GM18517 (cell line): ENCODE measurements around the gene RIBC2.
"Not testable (repeated sequence)": the region's sequence is repeated elsewhere in the genome, so short reads cannot be mapped to it uniquely, and the experiment has no call there.

Source experiments
- ATAC-seq: cut with Tn5 transposase; IDR thresholded peaks from one replicate; pipeline ENCODE4 v1.9.1; 2021; ENCODE audit warnings: mild to moderate bottlenecking, moderate library complexity; ENCODE audit not compliant: unreplicated experiment

RIBC2 gene

DNA sequence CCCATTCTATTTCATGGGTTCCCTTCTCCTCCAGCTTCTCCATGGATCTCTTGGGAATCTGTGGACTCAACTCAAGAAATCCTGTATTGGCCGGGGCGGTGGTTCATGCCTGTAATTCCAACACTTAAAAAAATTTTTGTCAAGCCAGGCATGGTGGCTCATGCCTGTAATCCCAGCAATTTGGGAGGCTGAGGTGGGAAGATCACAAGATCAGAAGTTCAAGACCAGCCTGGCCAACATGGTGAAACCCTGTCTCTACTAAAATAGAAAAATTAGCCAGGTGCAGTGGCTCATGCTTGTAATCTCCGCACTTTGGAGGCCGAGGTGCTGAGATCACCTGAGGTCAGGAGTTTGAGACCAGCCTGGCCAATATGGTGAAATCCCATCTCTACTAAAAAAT, 34.1 kb downstream of the RIBC2 start:
- ATAC-seq = not testable (repeated sequence)

DNA sequence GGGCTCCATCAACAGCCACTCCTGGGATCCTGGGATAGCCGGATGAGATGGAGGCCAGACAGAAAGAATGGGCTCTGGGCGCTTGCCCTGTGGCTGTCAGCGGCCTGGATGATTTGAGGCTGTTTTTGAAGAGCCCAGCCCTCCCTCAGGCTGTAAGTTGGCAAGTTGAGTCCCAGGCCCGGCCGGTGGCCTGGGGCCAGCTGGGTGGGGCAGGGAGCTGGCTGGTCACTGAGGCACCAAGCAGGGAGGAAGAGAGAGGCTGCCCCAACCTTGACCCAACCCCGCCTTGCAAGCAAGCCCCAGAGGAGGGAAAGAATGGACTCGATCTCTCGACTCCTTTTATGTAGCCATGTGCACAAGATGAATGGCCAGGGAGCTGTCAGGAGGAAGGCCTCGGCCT, 34.9 kb downstream of the RIBC2 start:
- no peak for ATAC-seq

DNA sequence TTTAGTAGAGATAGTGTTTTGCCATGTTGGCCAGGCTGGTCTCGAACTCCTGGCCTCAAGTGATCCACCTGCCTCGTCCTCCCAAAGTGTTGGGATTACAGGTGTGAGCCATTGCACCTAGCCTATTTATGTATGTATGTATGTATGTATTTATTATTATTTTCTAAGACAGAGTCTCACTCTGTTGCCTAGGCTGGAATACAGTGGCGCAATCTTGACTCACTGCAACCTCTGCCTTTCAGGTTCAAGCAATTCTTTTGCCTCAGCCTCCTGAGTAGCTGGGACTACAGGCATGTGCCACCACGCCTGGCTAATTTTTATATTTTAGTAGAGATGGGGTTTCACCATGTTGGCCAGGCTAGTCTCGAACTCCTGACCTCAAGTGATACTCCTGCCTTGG, 35.9 kb downstream of the RIBC2 start:
- not testable (repeated sequence) for ATAC-seq

DNA sequence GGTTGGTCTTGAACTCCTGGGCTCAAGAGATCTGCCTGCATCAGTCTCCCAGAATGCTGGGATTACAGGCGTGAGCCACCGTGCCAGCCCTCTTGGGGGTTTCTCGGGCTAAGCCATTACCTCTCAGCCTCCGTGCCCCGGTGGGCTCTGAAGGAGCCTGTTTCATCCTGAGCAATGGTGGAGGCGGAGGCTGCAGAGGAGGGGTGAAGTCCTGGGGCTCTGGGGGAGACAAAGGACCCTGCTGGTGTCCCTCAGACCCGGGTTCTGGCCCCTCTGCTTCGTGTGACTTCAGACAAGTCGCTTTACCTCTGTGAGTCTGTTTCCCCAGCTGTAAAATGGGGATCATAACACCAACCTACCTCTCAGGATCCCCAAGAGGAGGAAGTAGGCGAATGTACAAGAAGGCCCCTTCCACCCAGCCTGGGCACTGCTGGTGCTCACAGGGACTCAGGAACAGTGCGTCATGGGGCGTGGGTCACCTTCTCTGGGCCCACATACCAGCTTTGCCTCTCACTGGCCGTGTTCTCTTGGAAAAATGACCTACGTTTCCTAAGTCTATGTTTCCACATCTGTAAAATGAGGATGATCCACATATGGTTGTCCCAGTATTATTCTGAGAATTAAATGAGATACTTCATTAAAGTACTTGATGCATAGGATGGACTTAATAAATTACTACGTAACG, 36.8 kb downstream of the RIBC2 start:
- no peak for ATAC-seq

DNA sequence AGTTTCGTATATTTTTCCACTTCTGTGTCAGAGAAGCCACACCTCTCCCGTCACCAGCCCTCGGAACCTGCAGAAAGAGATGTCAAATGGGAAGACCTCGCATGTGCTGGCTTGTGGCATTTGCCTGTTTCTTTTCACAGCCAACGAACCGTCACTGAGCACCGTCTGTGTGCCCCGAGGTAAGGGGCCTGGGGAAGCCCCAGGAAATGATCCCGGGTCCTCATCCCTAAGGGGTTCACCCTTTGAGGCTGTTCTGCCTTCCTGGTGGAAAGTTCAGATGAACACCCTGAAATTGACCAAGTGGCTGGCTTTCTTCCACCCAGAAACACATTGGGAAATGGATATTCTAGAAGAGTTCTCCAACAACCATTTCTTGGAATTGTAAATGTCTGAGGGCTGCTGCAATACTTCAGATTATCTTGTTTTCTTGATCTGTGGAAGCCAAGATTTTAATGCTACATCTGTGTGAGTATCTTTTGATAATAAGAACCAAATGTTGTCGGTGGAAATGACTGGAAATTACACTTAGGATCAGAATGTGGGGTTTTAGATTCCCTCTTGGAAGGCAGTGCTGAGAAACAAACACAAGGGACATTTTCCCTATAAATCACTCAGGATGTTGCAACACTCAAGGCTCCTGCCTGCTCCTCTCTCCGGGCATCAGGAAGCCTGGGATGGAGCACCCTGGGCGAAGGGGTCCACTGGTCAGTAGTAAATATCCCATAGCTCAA, 37.6 kb downstream of the RIBC2 start:
- no peak for ATAC-seq

DNA sequence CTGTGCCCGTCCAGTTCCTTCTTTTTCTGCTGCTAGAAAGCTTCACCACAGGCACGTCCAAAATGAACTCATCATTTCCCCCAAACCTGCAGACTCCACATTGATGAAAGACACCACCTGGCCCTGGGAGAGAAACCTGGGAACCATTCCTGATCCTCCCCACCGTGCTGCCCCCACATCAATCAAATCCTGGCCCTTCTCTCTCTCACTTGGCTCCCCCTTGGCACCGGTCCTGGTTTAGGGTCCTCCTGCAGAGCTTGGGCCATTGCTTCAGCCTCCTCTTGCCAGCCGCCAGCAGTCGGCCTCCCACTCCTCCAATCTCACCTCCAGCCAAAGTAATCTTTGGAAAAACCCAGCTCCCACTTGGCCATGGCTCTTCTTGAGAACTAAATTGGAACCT, 38.5 kb downstream of the RIBC2 start:
- ATAC-seq = no peak

DNA sequence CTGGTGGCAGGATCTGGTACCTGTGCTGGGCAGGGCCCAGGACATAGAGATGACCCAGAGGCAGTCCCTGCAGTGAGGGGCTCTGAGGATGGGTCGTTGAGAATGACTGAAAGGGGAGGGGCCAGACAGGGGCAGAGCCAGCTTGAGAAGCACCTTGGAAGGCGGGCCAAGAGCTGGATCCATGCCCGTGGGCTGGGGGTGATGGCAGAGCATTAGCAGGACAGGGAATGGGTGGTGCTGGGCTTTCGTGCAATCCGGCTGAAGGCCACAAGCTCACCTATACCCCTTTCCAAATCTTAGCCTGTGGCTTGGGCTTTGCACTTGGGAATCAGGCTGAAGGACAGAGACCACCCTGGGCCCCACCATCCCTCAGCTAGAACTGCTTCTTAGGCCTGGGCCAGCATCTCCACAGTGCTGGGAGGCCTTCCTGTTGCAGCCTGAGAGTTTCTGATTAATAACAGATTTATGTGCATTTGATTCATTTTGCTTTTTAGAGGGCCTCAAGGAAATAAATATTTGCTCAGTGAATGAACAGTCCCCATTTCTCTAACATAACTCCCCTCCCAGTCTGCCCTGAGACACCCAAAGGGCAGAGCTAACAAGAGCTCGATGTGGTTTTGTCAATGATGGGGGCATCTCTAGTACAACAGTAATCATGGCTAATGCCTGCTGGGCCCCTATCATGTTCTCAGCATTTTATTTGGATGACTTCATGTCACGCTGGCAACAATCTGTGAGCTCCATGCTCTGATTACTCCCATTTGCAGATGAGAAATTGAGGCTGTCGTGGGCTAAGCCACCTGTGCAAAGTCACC, 39.3 kb downstream of the RIBC2 start:
- no peak for ATAC-seq

DNA sequence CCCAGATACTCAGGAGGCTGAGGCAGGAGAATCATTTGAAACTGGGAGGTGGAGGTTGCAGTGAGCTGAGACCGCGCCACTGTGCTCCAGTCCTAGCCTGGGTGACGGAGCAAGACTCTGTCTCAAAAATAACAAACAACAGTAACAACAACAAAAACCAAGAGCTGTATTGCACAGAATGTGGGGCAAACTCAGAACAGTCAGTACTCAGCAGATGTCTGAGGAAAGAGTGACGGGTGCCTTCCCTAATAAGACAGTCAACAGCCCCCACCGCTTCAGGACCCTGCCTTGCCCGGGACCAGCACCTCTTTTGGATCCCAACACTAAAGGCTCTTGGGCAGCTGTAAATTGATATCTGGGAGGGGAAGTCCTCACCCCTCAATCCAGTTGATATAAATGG, 40.3 kb downstream of the RIBC2 start:
- ATAC-seq = no peak

DNA sequence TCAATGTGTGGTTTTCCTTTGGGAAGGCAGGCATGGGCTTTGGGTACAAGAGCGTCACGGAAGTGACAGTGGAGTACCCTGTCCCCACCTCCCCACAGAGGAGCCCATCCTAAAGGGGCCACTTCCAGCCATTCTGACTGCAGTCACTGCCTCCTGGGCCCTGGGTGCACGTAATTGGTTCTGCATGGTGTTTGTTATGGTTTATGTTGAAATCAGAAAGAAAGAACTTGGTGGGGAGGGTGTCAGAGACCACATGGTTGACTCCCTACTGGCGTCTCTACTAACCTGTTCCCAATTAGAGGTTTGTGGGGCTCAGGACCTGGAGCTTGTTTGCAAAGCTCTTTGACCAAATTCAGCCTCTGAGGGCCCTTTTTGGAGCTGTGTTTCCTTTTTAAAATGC, 40.8 kb downstream of the RIBC2 start:
- no peak for ATAC-seq

DNA sequence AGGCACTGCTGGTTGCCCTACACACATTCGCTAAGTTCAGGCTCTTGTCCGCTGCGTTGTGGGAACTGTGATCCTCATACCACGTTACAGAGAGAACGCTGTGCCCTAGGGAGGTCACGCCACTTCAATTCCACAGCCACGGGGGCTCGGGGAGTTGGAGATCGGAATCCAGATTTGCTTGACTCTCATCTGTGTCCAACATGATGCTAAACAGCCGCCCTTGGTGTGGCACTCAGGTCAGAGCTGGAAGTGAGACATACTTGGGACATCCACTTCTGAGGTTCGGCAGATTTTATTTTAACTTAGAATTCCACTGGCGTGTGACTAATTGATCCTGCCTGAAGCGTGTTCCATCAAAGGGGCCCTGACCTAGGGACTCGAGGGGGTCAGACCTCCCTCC, 41.7 kb downstream of the RIBC2 start:
- no peak for ATAC-seq

DNA sequence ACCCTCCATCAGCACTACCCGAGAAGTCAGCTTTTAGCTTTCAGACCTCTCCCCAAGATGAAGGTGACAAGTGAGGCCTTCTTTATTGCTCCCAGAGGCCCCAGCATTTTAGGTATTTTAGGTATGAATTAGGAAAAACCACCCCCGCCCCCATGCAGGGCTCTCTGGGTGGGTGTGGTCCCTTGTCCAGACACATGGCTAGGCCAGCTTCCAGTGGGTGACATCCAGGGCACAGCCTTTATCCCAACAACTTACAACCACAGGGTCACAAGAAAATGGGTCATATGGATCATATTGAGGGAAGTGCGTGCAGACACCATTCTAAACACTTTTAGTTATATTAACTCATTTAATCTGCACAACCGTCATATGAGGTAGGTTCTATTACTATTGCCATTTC, 42.1 kb downstream of the RIBC2 start:
- no peak for ATAC-seq

DNA sequence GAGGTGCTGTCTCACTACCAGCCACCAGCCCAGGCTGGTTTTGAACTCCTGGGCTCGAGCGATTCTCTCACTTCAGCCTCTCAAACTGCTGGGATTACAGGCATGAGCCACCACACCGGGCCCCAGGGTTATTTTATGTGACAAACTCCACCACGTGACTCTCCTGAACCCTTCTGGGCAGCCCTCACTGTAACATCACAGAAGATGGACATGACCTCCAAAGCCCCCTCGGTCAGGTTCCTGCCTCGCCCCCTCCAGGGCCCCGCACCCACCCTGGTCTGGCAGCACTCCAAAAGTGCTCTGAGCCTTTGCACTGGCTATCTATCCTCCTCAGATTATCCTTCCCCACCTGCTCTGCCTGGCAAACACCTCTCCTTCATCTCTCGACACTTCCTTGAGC, 43.3 kb downstream of the RIBC2 start:
- no peak for ATAC-seq

DNA sequence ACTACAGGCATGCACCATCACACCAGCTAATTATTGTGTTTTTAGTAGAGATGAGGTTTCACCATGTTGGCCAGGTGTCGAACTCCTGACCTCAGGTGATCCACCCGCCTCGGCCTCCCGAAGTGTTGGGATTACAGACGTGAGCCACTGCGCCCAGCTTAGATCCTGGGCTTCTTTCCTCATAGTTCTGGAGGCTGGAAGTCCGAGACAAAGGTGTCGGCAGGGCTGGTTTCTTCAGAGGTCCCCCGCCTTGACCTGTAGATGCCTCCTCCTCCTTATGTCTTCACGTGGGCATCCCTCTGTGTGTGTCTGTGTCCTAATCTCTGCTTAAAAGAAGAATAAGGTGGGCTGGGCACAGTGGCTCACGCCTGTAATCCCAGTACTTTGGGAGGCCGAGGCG, 45.0 kb downstream of the RIBC2 start:
- ATAC-seq = no peak

DNA sequence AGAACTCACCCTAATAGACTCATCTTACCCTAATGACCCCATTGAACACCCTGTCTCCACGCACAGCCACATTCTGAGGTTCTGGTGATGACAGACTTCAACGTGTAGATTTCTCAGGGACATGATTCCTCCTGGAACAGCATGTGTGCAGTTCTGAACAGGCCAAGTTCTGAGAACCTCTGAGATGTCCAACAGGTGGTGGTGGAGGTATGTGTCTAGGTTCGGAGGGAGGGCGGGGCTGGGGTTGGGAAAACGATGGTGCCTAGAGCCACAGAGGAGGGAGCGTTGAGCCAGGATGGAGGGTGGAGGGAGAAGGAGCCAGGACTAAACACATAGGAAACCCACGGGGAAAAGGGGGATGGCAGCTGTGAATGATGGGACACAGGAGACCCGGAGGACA, 45.7 kb downstream of the RIBC2 start:
- no peak for ATAC-seq

DNA sequence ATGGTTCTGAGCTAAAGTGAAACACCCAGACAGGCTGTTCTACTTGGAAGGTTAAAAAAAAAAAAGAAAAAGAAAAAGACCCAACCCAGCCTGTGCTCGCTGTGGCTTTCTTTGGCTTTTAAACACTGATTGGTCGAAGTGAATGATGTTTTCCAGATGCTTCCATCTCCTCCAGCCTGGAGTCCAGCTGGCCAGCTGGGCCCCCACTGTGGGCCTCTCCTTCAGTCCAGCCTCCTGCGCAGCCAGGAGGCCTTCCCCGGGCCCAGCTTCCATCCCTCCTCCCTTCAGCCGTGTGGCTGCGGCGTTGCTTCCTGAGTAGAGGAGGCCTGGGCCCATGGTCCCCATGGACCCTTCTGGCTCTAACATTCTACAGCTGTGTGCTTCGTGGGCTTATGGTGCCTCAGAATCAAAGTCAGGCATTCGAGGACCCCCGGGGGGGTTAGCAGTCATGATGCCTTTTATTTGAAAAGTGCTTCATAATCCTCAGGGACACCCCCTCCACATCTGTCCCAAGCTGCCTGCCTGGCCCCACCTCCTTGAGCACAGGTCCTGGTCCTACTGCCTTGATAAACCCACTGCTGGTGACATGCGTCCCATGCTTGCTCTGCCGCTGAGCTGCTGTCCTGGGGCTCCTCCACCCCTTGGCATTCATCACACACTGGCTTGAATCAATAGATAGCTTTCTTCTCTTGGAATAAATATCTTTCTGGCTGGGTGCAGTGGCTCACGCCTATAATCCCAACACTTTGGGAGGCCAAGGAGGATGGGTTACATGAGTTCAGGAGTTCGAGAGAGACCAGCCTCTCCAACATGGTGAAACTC, 47.0 kb downstream of the RIBC2 start:
- no peak for ATAC-seq

DNA sequence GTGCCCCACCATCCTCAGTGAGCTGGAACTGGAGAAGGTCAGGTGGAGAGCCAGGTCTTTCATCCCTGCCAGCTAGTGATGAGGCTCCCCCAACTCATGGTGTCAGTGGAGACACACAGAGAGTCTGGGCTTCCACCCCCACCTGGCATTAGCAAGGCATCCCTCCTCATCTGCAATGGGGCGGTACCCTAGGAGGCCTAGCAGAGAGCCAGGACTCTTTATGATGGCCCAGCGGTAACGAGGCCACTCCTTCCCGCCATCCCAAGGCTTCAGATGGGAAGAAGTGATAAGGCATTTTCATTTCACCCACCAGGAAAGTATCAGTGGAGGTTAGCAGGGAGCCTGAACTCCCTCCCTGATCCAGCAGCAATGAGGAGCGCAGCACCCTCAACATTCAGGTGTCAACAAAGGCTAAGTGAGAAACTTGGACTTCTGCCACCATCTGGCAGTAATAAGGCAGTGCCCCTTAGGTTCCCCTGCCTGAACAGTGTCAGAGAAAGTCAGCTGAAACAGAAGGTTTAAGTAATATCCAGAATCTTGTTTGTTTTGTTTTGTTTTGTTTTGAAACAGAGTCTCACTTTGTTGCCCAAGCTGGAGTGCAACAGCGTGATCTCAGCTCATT, 48.7 kb downstream of the RIBC2 start:
- ATAC-seq = no peak

DNA sequence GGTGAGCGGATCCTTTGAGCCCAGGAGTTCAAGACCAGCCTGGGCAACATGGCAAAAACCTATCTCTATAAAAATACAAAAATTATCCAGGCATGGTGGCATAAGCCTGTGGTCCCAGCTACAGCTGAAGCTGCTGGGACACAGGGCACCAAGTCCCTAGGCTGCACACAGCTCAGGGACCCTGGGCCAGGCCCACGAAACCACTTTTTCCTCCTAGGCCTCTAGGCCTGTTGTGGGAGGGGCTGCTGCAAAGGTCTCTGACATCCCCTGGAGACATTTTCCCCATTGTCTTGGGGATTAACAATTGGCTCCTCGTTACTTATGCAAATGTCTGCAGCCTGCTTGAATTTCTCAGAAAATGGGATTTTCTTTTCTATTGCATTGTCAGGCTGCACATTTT, 50.2 kb downstream of the RIBC2 start:
- not testable (repeated sequence) for ATAC-seq

DNA sequence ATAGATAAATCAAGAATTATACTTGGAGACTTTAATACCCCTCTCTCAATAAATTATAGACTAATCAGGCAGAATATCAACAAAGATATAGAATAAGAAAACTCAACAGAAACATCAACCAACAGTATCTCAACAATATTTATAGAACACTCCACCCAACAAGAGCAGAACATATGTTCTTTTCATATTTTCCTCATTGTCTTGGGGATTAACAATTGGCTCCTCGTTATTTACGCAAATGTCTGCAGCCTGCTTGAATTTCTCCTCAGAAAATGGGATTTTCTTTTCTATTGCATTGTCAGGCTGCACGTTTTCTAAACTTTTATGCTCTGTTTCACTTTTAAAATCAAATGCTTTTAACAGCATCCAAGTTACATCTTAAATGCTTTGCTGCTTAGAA, 52.1 kb downstream of the RIBC2 start:
- ATAC-seq = no peak

DNA sequence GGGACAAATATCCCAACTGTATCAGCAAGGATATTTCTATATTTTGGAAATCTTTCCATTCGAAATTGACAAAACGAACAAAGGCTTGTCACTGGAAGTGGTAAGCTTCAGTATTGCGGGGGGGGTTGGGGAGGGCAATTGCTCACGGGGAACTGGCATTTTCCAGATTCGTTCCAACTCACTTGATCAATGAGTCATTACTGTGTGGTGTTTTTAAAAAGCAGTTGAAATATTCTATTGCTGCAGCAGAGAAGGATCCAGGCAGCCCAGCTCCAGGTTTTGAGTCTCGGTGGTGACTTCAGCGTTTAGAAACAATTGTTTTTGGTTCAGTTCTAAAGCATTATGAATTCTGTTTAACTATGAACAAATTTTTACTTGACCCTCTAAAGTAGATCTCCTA, 55.4 kb downstream of the RIBC2 start:
- ATAC-seq = no peak

DNA sequence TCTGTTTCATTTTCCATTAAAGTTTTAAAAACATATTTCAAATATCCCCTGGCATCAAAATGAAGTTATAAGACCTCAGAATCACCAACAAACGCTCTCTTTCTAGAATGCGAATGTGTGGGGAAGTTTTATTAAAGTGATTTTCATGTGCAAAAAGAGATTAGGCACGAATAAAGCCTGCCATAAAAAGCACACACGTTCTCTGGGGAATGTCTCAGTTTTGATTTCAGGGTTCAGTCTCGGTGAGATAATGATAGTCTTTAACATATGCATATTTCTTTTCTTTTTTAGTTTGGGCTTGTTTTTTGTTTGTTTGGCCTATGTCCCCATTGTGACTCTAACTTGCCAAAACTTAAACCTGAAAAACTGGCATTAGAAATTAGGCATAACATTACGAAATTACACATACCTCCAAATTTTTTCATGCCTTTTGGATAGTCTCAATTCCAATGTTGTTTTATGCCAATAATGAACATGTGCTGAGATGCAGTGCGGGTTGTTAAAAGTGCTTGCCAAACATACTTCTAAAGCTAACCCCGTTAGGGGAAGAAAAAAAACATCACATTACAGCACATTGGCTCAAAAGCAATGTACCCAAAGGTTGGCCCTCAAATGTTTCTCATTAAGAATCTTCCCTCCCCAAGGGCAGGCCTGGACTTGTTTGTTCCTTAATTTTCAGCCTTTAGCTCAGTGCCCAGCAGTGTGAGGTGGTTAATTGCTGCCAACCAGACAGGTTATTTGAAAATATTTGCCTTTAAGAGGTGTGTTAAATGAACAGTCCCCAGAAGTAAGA, 56.0 kb downstream of the RIBC2 start:
- no peak for ATAC-seq
